Measurements from ENCODE around the gene DCLRE1A.

DNA sequence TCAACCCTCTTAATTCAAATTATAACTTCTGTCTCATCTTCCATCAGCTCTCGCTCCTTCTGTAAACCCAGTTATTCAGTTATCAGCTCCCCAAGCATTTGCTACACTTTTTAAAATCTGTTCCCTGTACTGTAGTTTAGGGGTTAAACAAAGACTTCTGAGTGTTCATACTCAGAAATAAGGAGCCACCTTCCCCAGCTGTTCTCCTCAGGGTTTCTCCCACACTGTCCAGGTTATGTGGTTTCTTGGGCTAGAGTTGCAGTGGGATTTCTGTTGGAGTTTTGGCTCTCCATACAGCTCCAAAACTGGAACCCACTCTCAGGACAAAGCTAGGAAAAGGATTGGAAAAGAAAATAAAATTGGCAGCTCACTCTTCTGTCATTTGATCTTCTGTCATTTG, 21.3 kb upstream of the DCLRE1A start:
- TF ChIP-seq, protein P1, sequence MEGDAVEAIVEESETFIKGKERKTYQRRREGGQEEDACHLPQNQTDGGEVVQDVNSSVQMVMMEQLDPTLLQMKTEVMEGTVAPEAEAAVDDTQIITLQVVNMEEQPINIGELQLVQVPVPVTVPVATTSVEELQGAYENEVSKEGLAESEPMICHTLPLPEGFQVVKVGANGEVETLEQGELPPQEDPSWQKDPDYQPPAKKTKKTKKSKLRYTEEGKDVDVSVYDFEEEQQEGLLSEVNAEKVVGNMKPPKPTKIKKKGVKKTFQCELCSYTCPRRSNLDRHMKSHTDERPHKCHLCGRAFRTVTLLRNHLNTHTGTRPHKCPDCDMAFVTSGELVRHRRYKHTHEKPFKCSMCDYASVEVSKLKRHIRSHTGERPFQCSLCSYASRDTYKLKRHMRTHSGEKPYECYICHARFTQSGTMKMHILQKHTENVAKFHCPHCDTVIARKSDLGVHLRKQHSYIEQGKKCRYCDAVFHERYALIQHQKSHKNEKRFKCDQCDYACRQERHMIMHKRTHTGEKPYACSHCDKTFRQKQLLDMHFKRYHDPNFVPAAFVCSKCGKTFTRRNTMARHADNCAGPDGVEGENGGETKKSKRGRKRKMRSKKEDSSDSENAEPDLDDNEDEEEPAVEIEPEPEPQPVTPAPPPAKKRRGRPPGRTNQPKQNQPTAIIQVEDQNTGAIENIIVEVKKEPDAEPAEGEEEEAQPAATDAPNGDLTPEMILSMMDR (conservative IDR thresholded peaks at IDR 0.05; ENCODE audit: low read length), result no peak
- TF ChIP-seq EZH2phosphoT487 (IDR thresholded peaks at IDR 0.05; ENCODE audit: borderline replicate concordance, low read depth, low read length), result no peak

All from OCI-LY7 (cell line).